Mucosa of descending colon (tissue), 3 donors: Measurements from ENCODE around the gene CTDSPL2. TPM values are rescaled to one million over a fixed set of nuclear protein-coding genes. Genes with fewer than 3 reads are reported as not detected.
"Not testable (repeated sequence)": the region's sequence is repeated elsewhere in the genome, so short reads cannot be mapped to it uniquely, and the experiment has no call there.

Experiments used
- ATAC-seq: fragments of 200-7000 bp; cut with Tn5 transposase; one replicate; pipeline ENCODE4 v1.9.1; 2020; ENCODE audit warnings: mild to moderate bottlenecking, moderate library complexity
- DNase-seq, 3 donors: peaks; one replicate each; pipeline ENCODE4 v3.0.0-alpha.2; 2020
- H3K36me3 ChIP-seq: fragments of 200-600 bp; one replicate; pipeline ENCODE4 v1.8.0; 2021; ENCODE audit warnings: low read depth, mild to moderate bottlenecking
- H3K4me1 ChIP-seq: fragments of 200-600 bp; one replicate; pipeline ENCODE4 v1.8.0; 2021; ENCODE audit warnings: low read depth, mild to moderate bottlenecking
- H3K4me3 ChIP-seq: fragments of 200-600 bp; one replicate; pipeline ENCODE4 v1.8.0; 2021; ENCODE audit warnings: mild to moderate bottlenecking
- H3K9me3 ChIP-seq: fragments of 200-600 bp; one replicate; pipeline ENCODE4 v1.8.0; 2021; ENCODE audit warnings: mild to moderate bottlenecking
- CTCF ChIP-seq: fragments of 200-600 bp; IDR thresholded peaks from one replicate; pipeline ENCODE4 v1.8.0; 2022; ENCODE audit warnings: antibody characterized with exemption, mild to moderate bottlenecking
- intact Hi-C, 2 donors: fragments of 100-400 bp; cut with DNase I in 1 of 2; cut with micrococcal nuclease in 1 of 2; formaldehyde crosslinking; loops; one replicate each; pipeline versions ENCODE4 v1.11.0 to v1.11.1; 2022; cut with DNase I, micrococcal nuclease
- total RNA-seq, 3 donors: library from RNA; stranded (reverse); fragmentation: NEBNext Ultra II Directional in 2 of 3; extraction: Animal tissue kit (Norgen Biotek cat#: 25700) in 2 of 3; gene quantifications; one replicate each; pipeline versions ENCODE4 v1.2.1 to v1.2.4, GENCODE V29; 2021 to 2023
- donor health status: DM: no; HTN: no; CAD: no; lungs with moderate emphysema.
- donor health status: DM: no; HTN: no; CAD: no.
- donor health status: DM: no; HTN: yes; CAD: no.

Gene CTDSPL2
- total RNA-seq, 3 donors from 2014 or later = 30.8 to 44.0 (median 35.0) TPM

DNA sequence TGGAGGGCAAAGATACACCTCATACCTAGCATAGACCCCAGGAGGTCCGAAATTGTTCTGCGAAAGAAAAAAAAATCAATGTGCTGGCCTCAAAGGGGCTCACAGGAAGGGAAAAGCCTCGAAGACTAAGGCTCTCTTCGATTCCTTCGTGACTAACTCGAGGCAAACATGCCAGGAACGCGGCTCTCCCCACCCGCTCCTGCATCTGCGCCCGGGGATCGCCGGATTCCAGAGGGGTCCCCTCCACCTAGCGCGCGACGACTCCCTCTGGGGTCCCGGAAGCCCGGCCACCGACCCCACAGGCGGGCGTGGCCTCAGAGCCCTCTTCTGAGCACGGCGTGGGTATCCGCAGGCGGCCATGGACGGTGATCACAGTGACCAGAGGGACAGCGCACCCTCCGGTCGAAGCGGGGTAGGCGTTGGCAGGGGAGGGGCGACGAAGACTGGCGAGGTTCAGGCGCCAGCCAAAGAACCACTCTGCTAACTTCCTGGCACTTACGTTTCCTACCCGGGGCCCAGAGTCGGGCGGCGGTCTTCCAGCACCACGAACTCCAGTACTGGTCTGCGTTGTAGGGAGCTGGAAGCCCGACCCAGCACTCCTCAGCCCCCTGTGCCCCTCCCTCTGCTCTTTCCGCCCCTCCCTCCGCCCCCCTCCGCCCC is 109.0 kb downstream of the CTDSPL2 start:
- H3K9me3 ChIP-seq = no peaks in the 10 kb centered on the region
- peak overlapping the region; percentile 82 for H3K4me3 ChIP-seq
- TF ChIP-seq CTCF = peak; percentile 26
- peak; percentile 87 for ATAC-seq
- peak; percentile 90 to 93 (median 92) for DNase-seq
- peaks cover 23% of the 10 kb centered on the region for H3K4me1 ChIP-seq
- intact Hi-C loops = no loop called here
- H3K36me3 ChIP-seq = no peaks in the 10 kb centered on the region

GRCh38 chr15:44536962-44537734 is 109.7 kb downstream of the CTDSPL2 start, which contains the start of gene EIF3J:
TSS of gene EIF3J (plus strand) at chr15:44537147. CDS start at chr15:44537195, 48 bp downstream.
- TF ChIP-seq CTCF = no peak
- no peaks in the 10 kb centered on the region for H3K9me3 ChIP-seq
- intact Hi-C loops = no loop called here
- no peaks in the 10 kb centered on the region for H3K36me3 ChIP-seq
- peaks cover 24% of the 10 kb centered on the region for H3K4me1 ChIP-seq
- DNase-seq (peak; percentile 94 to 97 (median 96)), ATAC-seq (peak; percentile 93)
- peak within 1 kb of the TSS; percentile 82 for H3K4me3 ChIP-seq

DNA sequence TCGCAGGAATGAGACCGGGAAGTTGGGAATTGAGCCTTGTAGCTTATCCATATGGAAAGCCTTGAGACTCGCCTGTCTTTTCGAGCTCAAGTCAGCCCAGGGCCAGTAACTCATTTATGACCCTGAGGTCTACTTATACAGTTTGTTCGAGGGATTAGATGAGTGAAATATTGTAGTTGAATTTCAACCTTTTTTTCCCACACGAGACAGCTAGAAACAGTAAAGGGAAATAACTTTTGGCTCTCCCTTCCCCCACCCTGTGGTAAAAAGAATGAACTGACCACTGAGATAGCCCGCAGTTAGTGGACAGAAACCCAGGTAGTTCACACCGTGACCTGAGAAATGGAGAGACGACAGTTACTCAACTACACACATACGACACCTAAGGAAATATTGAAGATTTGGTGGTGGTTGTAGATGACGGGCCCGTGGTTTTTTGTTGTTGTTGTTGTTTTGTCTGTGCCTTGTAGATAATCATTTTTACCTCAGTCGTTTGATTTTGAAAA is 110.4 kb downstream of the CTDSPL2 start:
- Histone ChIP-seq H3K36me3 (no peaks in the 10 kb centered on the region), H3K4me1 (peaks cover 29% of the 10 kb centered on the region), H3K4me3 (peak overlapping the region; percentile 82), H3K9me3 (no peaks in the 10 kb centered on the region)
- TF ChIP-seq CTCF = no peak
- intact Hi-C loops = no loop called here
- ATAC-seq (no peak), DNase-seq (no peak)

GRCh38 chr15:44541282-44541958 is 114.0 kb downstream of the CTDSPL2 start:
- no peak for DNase-seq
- Histone ChIP-seq H3K4me3 (no peak overlapping the region), H3K4me1 (peaks cover 29% of the 10 kb centered on the region), H3K9me3 (no peaks in the 10 kb centered on the region), H3K36me3 (no peaks in the 10 kb centered on the region)
- no peak for ATAC-seq
- TF ChIP-seq CTCF = no peak
- intact Hi-C loops = no loop called here

GRCh38 chr15:44542596-44542995 is 115.2 kb downstream of the CTDSPL2 start:
- TF ChIP-seq CTCF = no peak
- H3K4me1 ChIP-seq = peaks cover 29% of the 10 kb centered on the region
- no peaks in the 10 kb centered on the region for H3K9me3 ChIP-seq
- no peaks in the 10 kb centered on the region for H3K36me3 ChIP-seq
- H3K4me3 ChIP-seq = no peak overlapping the region
- ATAC-seq (no peak), DNase-seq (no peak)
- intact Hi-C loops = no loop called here

DNA sequence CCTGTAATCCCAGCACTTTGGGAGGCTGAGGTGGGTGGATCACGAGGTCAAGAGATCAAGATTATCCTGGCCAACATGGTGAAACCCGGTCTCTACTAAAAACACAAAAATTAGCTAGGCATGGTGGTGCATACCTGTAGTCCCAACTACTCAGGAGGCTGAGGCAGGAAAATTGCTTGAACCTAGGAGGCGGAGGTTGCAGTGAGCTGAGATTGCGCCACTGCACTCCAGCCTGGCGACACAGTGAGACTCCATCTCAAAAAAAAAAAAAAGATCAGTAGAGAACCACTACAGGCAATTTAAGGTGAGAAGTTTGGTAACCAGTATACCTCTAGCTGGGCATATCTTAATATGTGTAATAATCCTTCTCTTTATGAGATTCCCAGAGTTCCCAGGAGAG is 117.3 kb downstream of the CTDSPL2 start:
- H3K9me3 ChIP-seq, H3K4me3 ChIP-seq, intact Hi-C loops, H3K36me3 ChIP-seq, DNase-seq, ATAC-seq: not testable (repeated sequence)
- H3K4me1 ChIP-seq = peaks cover 18% of the 10 kb centered on the region
